ENCODE measurements around the gene FAM219B. TPM values are rescaled to one million over a fixed set of nuclear protein-coding genes. Genes with fewer than 3 reads are reported as not detected.
"Not testable (repeated sequence)": the region's sequence is repeated elsewhere in the genome, so short reads cannot be mapped to it uniquely, and the experiment has no call there.

Gene FAM219B
- total RNA-seq, 4 donors from 2014 or later, result 62.8 to 428 (median 68.7) TPM

DNA sequence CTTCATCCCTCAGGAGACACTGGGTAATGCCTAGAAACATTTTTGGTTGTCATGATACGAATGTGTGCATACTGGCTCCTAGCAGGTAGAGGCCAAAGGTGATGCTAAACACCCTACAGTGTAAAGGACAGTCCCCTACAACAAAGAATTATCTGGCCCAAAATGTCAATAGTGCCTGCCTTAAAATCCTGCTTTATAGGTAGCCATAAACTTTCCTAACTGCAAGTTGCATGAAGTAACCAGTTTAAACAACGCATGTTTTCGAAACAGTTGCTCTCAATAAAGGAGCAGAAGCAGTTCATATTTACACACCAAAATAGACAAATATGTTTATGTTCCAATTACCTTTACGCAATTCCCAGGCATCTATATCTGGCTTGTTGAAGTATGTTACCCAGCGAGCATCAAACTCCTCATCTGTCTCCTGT, 22.1 kb upstream of the FAM219B start:
- no peak overlapping the region for H3K4me3 ChIP-seq
- DNase-seq, result no peak
- H3K27ac ChIP-seq, result peak overlapping the region in 3 of 4 donors; percentile 16 to 70 (median 63)
- no peaks in the 10 kb centered on the region for H3K9me3 ChIP-seq
- TF ChIP-seq, protein P1, sequence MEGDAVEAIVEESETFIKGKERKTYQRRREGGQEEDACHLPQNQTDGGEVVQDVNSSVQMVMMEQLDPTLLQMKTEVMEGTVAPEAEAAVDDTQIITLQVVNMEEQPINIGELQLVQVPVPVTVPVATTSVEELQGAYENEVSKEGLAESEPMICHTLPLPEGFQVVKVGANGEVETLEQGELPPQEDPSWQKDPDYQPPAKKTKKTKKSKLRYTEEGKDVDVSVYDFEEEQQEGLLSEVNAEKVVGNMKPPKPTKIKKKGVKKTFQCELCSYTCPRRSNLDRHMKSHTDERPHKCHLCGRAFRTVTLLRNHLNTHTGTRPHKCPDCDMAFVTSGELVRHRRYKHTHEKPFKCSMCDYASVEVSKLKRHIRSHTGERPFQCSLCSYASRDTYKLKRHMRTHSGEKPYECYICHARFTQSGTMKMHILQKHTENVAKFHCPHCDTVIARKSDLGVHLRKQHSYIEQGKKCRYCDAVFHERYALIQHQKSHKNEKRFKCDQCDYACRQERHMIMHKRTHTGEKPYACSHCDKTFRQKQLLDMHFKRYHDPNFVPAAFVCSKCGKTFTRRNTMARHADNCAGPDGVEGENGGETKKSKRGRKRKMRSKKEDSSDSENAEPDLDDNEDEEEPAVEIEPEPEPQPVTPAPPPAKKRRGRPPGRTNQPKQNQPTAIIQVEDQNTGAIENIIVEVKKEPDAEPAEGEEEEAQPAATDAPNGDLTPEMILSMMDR (IDR thresholded peaks at IDR 0.05), result no peak
- peak in 1 of 3 donors; percentile 52 for TF ChIP-seq POLR2AphosphoS5 (IDR thresholded peaks at IDR 0.05)
- TF ChIP-seq EP300 (IDR thresholded peaks at IDR 0.05; ENCODE audit: low read depth), result no peak
- TF ChIP-seq POLR2A (IDR thresholded peaks at IDR 0.05), result no peak
- WGBS, 2 donors (ENCODE audit: low coverage in 1 of 2), result 37 to 57% methylated on average over 4 to 5 of the region's 5 CpGs
- no peaks in the 10 kb centered on the region for H3K27me3 ChIP-seq
- peaks cover 5 to 48% (median 29%) of the 10 kb centered on the region in 4 donors for H3K4me1 ChIP-seq
- peaks cover 0 to 40% (median 15%) of the 10 kb centered on the region in 4 donors for H3K36me3 ChIP-seq
- in situ Hi-C loops (cut with MboI; ENCODE audit: low pct_ligation_motif_present in 1 of 4, low pct_unique_long_range_greater_than_20kb in 1 of 4, low sequenced_read_pairs in 3 of 4) (loop anchor here in 2 of 4 donors (25.0 kb wide), 1 partner anchor 291 kb away; no protein-coding TSS in a partner anchor), intact Hi-C loops (cut with DNase I; ENCODE audit: low total_unique reads) (no loop called here)

DNA sequence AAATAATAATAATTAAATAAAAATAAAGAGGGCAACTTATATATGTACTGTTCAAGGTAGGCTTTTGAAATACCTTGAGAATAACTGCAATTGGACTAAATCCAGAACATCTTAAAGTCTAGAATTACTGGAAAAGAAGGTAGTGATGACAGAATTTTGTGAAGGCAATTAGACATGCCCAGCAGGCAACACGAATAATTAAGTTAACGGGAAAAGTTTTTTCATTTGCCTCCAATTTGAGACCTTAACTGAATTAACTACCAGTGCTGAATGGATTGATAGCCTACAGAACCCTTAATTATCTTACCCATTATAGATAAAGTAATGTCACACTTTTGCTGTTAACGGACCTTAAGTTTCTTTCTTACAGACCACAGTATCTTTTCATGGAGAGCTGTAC, 17.9 kb upstream of the FAM219B start:
- 94 to 97% methylated on average over 3 of the region's 3 CpGs for WGBS, 2 donors (ENCODE audit: low coverage in 1 of 2)
- no peak for DNase-seq
- H3K27me3 ChIP-seq, result no peaks in the 10 kb centered on the region
- in situ Hi-C loops (cut with MboI; ENCODE audit: low pct_ligation_motif_present in 1 of 4, low pct_unique_long_range_greater_than_20kb in 1 of 4, low sequenced_read_pairs in 3 of 4) (no loop called here), intact Hi-C loops (cut with DNase I; ENCODE audit: low total_unique reads) (no loop called here)
- peaks cover 0 to 13% (median 6%) of the 10 kb centered on the region in 4 donors for H3K4me1 ChIP-seq
- no peak for TF ChIP-seq POLR2A (IDR thresholded peaks at IDR 0.05)
- TF ChIP-seq, protein P1 (IDR thresholded peaks at IDR 0.05), result no peak
- TF ChIP-seq EP300 (IDR thresholded peaks at IDR 0.05; ENCODE audit: low read depth), result no peak
- no peak overlapping the region for H3K4me3 ChIP-seq
- no peaks in the 10 kb centered on the region for H3K9me3 ChIP-seq
- peaks cover 0 to 75% (median 37%) of the 10 kb centered on the region in 4 donors for H3K36me3 ChIP-seq
- no peak overlapping the region for H3K27ac ChIP-seq

DNA sequence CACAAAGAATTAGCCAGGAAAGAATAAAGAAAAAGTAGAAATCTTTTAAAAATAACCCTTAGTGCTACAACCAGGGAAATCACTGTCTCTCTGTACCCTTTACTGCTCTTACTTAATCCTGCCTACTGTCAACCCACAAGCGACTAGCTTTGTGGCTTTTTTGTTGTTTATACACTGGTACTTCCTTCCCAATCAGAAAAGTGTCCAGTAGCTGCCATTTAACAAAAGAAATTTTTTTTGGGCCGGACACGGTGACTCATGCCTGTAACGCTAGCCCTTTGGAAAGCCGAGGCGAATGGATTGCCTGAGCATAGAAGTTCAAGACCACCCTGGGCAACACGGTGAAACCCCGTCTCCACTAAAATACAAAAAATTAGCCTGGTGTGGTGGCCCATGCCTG, 13.8 kb upstream of the FAM219B start:
- intact Hi-C loops (cut with DNase I; ENCODE audit: low total_unique reads), result no loop called here
- TF ChIP-seq, protein P1 (IDR thresholded peaks at IDR 0.05), result no peak
- no peak for TF ChIP-seq EP300 (IDR thresholded peaks at IDR 0.05; ENCODE audit: low read depth)
- TF ChIP-seq POLR2AphosphoS5 (IDR thresholded peaks at IDR 0.05), result no peak
- no peak for TF ChIP-seq POLR2A (IDR thresholded peaks at IDR 0.05)
- no peak for DNase-seq
- Histone ChIP-seq H3K27ac (no peak overlapping the region), H3K27me3 (no peaks in the 10 kb centered on the region), H3K4me3 (no peak overlapping the region), H3K36me3 (peaks cover 0 to 91% (median 49%) of the 10 kb centered on the region in 4 donors), H3K4me1 (no peaks in the 10 kb centered on the region), H3K9me3 (no peaks in the 10 kb centered on the region)
- in situ Hi-C loops (cut with MboI; ENCODE audit: low pct_ligation_motif_present in 1 of 4, low pct_unique_long_range_greater_than_20kb in 1 of 4, low sequenced_read_pairs in 3 of 4), result no loop called here
- 84 to 85% methylated on average over 8 of the region's 8 CpGs for WGBS, 2 donors (ENCODE audit: low coverage in 1 of 2)

DNA sequence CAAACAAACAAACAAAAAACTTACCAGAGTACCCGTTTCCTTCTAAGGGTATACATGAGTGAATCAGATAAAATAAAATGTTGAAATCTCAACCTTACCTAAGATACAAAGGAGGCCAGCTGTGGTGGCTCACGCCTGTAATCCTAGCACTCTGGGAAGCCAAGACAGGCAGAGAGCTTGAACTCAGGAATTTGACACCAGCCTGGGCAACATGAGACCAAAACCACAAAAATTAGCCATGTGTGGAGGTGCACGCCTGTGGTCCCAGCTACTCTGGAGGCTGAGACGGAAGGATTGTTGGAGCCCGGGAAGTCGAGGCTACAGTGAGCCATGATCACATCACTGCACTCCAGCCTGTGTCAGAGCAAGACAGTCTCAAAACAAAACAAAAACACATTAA, 11.0 kb upstream of the FAM219B start:
- no peak overlapping the region for H3K27ac ChIP-seq
- TF ChIP-seq POLR2A (IDR thresholded peaks at IDR 0.05) (no peak), EP300 (IDR thresholded peaks at IDR 0.05; ENCODE audit: low read depth) (no peak)
- TF ChIP-seq, protein P1 (IDR thresholded peaks at IDR 0.05), result no peak
- no peak overlapping the region for H3K4me3 ChIP-seq
- no peak for DNase-seq
- in situ Hi-C loops (cut with MboI; ENCODE audit: low pct_ligation_motif_present in 1 of 4, low pct_unique_long_range_greater_than_20kb in 1 of 4, low sequenced_read_pairs in 3 of 4) (no loop called here), intact Hi-C loops (cut with DNase I; ENCODE audit: low total_unique reads) (no loop called here)
- peaks cover 0 to 78% (median 44%) of the 10 kb centered on the region in 4 donors for H3K36me3 ChIP-seq
- no peaks in the 10 kb centered on the region for H3K27me3 ChIP-seq
- WGBS, 2 donors (ENCODE audit: low coverage in 1 of 2), result 80 to 91% methylated on average over 1 to 6 of the region's 6 CpGs
- no peaks in the 10 kb centered on the region for H3K4me1 ChIP-seq
- no peaks in the 10 kb centered on the region for H3K9me3 ChIP-seq

DNA sequence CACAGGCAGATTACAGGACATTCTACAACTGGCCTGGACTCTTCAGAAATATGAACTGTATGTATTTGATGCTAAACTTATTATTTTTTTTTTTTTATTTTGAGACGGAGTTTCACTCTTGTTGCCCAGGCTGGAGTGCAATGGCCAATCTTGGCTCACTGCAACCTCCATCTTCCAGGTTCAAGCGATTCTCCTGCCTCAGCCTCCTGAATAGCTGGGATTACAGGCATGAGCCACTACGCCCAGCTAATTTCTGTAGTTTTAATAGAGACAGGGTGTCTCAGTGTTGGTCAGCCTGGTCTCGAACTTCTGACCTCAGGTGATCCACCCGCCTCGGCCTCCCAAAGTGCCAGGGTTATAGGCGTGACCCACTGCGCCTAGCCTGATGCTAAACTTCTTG, 7.1 kb upstream of the FAM219B start:
- H3K36me3 ChIP-seq, result peaks cover 0 to 62% (median 28%) of the 10 kb centered on the region in 4 donors
- DNase-seq; H3K27ac ChIP-seq; H3K4me1 ChIP-seq; H3K4me3 ChIP-seq; H3K9me3 ChIP-seq; intact Hi-C loops (cut with DNase I; ENCODE audit: low total_unique reads); H3K27me3 ChIP-seq; in situ Hi-C loops (cut with MboI; ENCODE audit: low pct_ligation_motif_present in 1 of 4, low pct_unique_long_range_greater_than_20kb in 1 of 4, low sequenced_read_pairs in 3 of 4): not testable (repeated sequence)
- 97 to 98% methylated on average over 4 to 8 of the region's 8 CpGs for WGBS, 2 donors (ENCODE audit: low coverage in 1 of 2)
